SK-N-SH (cell line): Measurements from ENCODE around the gene CD34. TPM values are rescaled to one million over a fixed set of nuclear protein-coding genes. Genes with fewer than 3 reads are reported as not detected.

ENCODE experiments used
- CTCF ChIA-PET: fragments of 300-600, 350-600 bp; formaldehyde crosslinking; extraction: SDS; loops from one replicate; lab custom pipeline; 2021; lab: Yijun Ruan, JAX
- POLR2A ChIA-PET: fragments of 350-600 bp; sonication (Branson Sonifier 250); formaldehyde crosslinking; extraction: SDS; loops from one replicate; lab custom pipeline; 2020; ENCODE audit warnings: antibody characterized with exemption, inconsistent platforms; lab: Yijun Ruan, JAX
- DNase-seq: peaks from one replicate; pipeline ENCODE4 v3.0.0; 2012
- H2AFZ ChIP-seq: fragments of 200-600 bp; sonication (generic); 2 replicates; pipeline ENCODE4 v1.8.1; 2016; ENCODE audit warnings: antibody characterized with exemption, mild to moderate bottlenecking, low read depth
- H3F3A ChIP-seq: fragments of 200-600 bp; sonication (generic); replicated peaks from 2 replicates; pipeline ENCODE3; 2016; ENCODE audit warnings: antibody characterized with exemption, mild to moderate bottlenecking; ENCODE audit not compliant: insufficient read depth
- H3K27ac ChIP-seq, 2 experiments: fragments of 200-500 bp in 1 of 2; fragments of 200-600 bp in 1 of 2; sonication (Bioruptor generic) in 1 of 2; sonication (generic), shearing (Covaris generic) in 1 of 2; 2 replicates each; pipeline versions ENCODE4 v1.5.1 to v1.6.1; 2014 to 2016; ENCODE audit warnings: low read depth in 2 of 2, inconsistent platforms in 1 of 2, low read length in 1 of 2, mild to moderate bottlenecking in 1 of 2, mixed read lengths in 1 of 2
- H3K27me3 ChIP-seq: fragments of 200-600 bp; sonication (generic), shearing (Covaris generic); 2 replicates; pipeline ENCODE4 v1.6.1; 2016; ENCODE audit warnings: mixed run types; ENCODE audit not compliant: insufficient read depth
- H3K36me3 ChIP-seq, 2 experiments: fragments of 200-500 bp in 1 of 2; fragments of 200-600 bp in 1 of 2; sonication (Bioruptor generic) in 1 of 2; sonication (generic) in 1 of 2; replicated peaks in 1 of 2; 2 replicates each; pipeline versions ENCODE3 to v1.5.1; 2014 to 2016; ENCODE audit warnings: low read length in 1 of 2, mild to moderate bottlenecking in 1 of 2; ENCODE audit not compliant: insufficient read depth in 2 of 2, control insufficient read depth in 1 of 2
- H3K4me1 ChIP-seq, 2 experiments: fragments of 200-500 bp in 1 of 2; fragments of 200-600 bp in 1 of 2; sonication (Bioruptor generic) in 1 of 2; sonication (generic), shearing (Covaris generic) in 1 of 2; 2 replicates each; pipeline versions ENCODE4 v1.5.1 to v1.6.1; 2014 to 2016; ENCODE audit warnings: low read depth in 1 of 2, low read length in 1 of 2, mixed run types in 1 of 2; ENCODE audit not compliant: insufficient read depth in 2 of 2, control insufficient read depth in 1 of 2
- H3K4me2 ChIP-seq: fragments of 200-600 bp; sonication (generic), shearing (Covaris generic); 2 replicates; pipeline ENCODE4 v1.6.1; 2017; ENCODE audit warnings: mixed run types
- H3K4me3 ChIP-seq, 2 experiments: fragments of 200-500 bp in 1 of 2; fragments of 200-600 bp in 1 of 2; sonication (Bioruptor generic) in 1 of 2; sonication (generic), shearing (Covaris generic) in 1 of 2; 2 replicates each; pipeline versions ENCODE4 v1.5.1 to v1.8.1; 2014 to 2016; ENCODE audit warnings: low read depth in 2 of 2, inconsistent platforms in 1 of 2, low read length in 1 of 2, mild to moderate bottlenecking in 1 of 2, mixed read lengths in 1 of 2, moderate library complexity in 1 of 2
- H3K79me2 ChIP-seq: fragments of 200-600 bp; sonication (generic); 2 replicates; pipeline ENCODE4 v1.8.1; 2017; ENCODE audit warnings: mild to moderate bottlenecking; ENCODE audit not compliant: insufficient read depth
- H3K9ac ChIP-seq: fragments of 200-600 bp; sonication (generic); 2 replicates; pipeline ENCODE4 v1.6.1; 2017; ENCODE audit warnings: mixed run types
- H3K9me2 ChIP-seq: fragments of 200-600 bp; sonication (generic); 2 replicates; pipeline ENCODE4 v1.6.1; 2017; ENCODE audit warnings: mixed run types
- H3K9me3 ChIP-seq: fragments of 200-600 bp; sonication (generic); 2 replicates; pipeline ENCODE4 v1.6.1; 2017; ENCODE audit warnings: mixed run types, mild to moderate bottlenecking, moderate library complexity
- H4K20me1 ChIP-seq: fragments of 200-600 bp; sonication (generic); 2 replicates; pipeline ENCODE4 v1.6.1; 2017; ENCODE audit warnings: mild to moderate bottlenecking, mixed run types; ENCODE audit not compliant: insufficient read depth
- EP300 ChIP-seq, 2 experiments: IDR thresholded peaks; 2 replicates each; pipeline versions ENCODE4 v1.4.0 to v1.6.1; 2012; ENCODE audit warnings: borderline replicate concordance in 1 of 2, low read depth in 1 of 2, low read length in 1 of 2
- EZH2phosphoT487 ChIP-seq: fragments of 200-600 bp; sonication (generic); IDR thresholded peaks from 2 replicates; pipeline ENCODE4 v1.6.1; 2017; ENCODE audit warnings: low read depth, mixed run types, mild to moderate bottlenecking, antibody characterized with exemption, moderate library complexity, borderline replicate concordance
- FOSL2 ChIP-seq: IDR thresholded peaks from 2 replicates; pipeline ENCODE4 v1.4.0; 2012; ENCODE audit warnings: low read depth, mild to moderate bottlenecking, moderate library complexity, borderline replicate concordance
- FOXJ3 ChIP-seq: sonication (generic); formaldehyde crosslinking; IDR thresholded peaks from 2 replicates; pipeline ENCODE4 v1.5.1; 2020; ENCODE audit warnings: mild to moderate bottlenecking, missing genetic modification reagents
- IRF3 ChIP-seq: fragments of 150-350 bp; IDR thresholded peaks from 2 replicates; pipeline ENCODE4 v1.6.1; 2016; ENCODE audit warnings: mild to moderate bottlenecking, low read depth, low read length
- JUND ChIP-seq: IDR thresholded peaks from 2 replicates; pipeline ENCODE4 v1.4.0; 2012
- NFIC ChIP-seq: IDR thresholded peaks from 2 replicates; pipeline ENCODE4 v1.4.0; 2012; ENCODE audit warnings: borderline replicate concordance
- NRF1 ChIP-seq: IDR thresholded peaks from 2 replicates; pipeline ENCODE4 v1.6.1; 2012; ENCODE audit warnings: low read depth, mild to moderate bottlenecking, low read length
- PBX3 ChIP-seq: IDR thresholded peaks from 2 replicates; pipeline ENCODE4; 2012
- POLR2AphosphoS5 ChIP-seq: IDR thresholded peaks from 2 replicates; pipeline ENCODE4 v1.6.1; 2012; ENCODE audit warnings: low read depth, low read length
- REST ChIP-seq: IDR thresholded peaks from 2 replicates; pipeline ENCODE4 v1.6.1; 2012; ENCODE audit warnings: mild to moderate bottlenecking, low read depth, low read length, moderate library complexity
- SMC3 ChIP-seq: IDR thresholded peaks from 2 replicates; pipeline ENCODE4 v1.6.1; 2012; ENCODE audit warnings: low read depth, low read length, improper control_type of control experiment
- TEAD4 ChIP-seq: IDR thresholded peaks from 2 replicates; pipeline ENCODE4 v1.4.0; 2012; ENCODE audit warnings: mild to moderate bottlenecking, borderline replicate concordance; ENCODE audit not compliant: insufficient read depth
- USF1 ChIP-seq: IDR thresholded peaks from 2 replicates; pipeline ENCODE4 v1.4.0; 2012; ENCODE audit warnings: low read depth, borderline replicate concordance
- YY1 ChIP-seq: IDR thresholded peaks from 2 replicates; pipeline ENCODE4 v1.4.0; 2012; ENCODE audit warnings: low read depth, mild to moderate bottlenecking
- ZBTB33 ChIP-seq: IDR thresholded peaks from 2 replicates; pipeline ENCODE4 v1.4.0; 2012; ENCODE audit warnings: low read depth, borderline replicate concordance
- WGBS: methylation state at CpG from one replicate; pipeline ENCODE4 v1.1.6; 2017; ENCODE audit warnings: low lambda C conversion rate; 5-methylcytosine and 5-hydroxymethylcytosine counted together
- polyA plus RNA-seq, 3 experiments: library from polyadenylated mRNA; depleted of rRNA; stranded (reverse); fragments of >200 nt; gene quantifications; 2 replicates each; pipeline ENCODE4 v1.2.3, GENCODE V29; 2012

Gene CD34
- polyA plus RNA-seq, 1 of the 3 experiments (the other 2 are of a cell fraction), result 0.59 TPM

- DNase-seq, result no peak
- CTCF ChIA-PET, result interaction anchor here (0.5 to 10.8 kb wide), 28 partner anchors 9 to 159 kb away, joined by 3 to 181 read pairs (median 6); no protein-coding TSS in a partner anchor
- no peak overlapping the region for H3K27ac ChIP-seq
- H3K79me2 ChIP-seq, result peaks cover 7% of the 10 kb centered on the region; the same call in 1 of the 2 replicates
- H3K9me3 ChIP-seq, result no peaks in the 10 kb centered on the region
- no peak overlapping the region for H3K9ac ChIP-seq
- H3K36me3 ChIP-seq, result peaks cover 0 to 13% of the 10 kb centered on the region in 2 experiments
- 93% methylated on average over 6 of the region's 6 CpGs for WGBS
- H3F3A ChIP-seq, result no peaks in the 10 kb centered on the region
- H3K4me2 ChIP-seq, result no peak overlapping the region
- H3K27me3 ChIP-seq, result no peaks in the 10 kb centered on the region
- H4K20me1 ChIP-seq, result no peaks in the 10 kb centered on the region
- H3K9me2 ChIP-seq, result no peaks in the 10 kb centered on the region
- H2AFZ ChIP-seq, result no peak overlapping the region
- TF ChIP-seq JUND (no peak), IRF3 (no peak), SMC3 (no peak), PBX3 (no peak), EP300 (IDR thresholded peaks at IDR 0.05; ENCODE audit: borderline replicate concordance in 1 of 2, low read depth in 1 of 2, low read length in 1 of 2) (no peak), NFIC (no peak), REST (no peak), POLR2AphosphoS5 (no peak), USF1 (no peak), TEAD4 (no peak), FOSL2 (no peak), ZBTB33 (no peak), YY1 (no peak), FOXJ3 (CRISPR knock-in tag) (no peak), EZH2phosphoT487 (no peak), NRF1 (no peak)
- peaks cover 0 to 32% of the 10 kb centered on the region in 2 experiments; a peak in 1 of 4 replicates for H3K4me1 ChIP-seq
- POLR2A ChIA-PET, result no interaction called here
- no peak overlapping the region for H3K4me3 ChIP-seq
These were observed 41.1 kb downstream of the CD34 start for GRCh38 chr1:207869859-207870258.
